B cell (primary cell): ENCODE measurements around the gene INHBB. TPM values are rescaled to one million over a fixed set of nuclear protein-coding genes. Genes with fewer than 3 reads are reported as not detected.

Experiments used
- ATAC-seq: fragments of 200-7000 bp; cut with Tn5 transposase; one replicate; pipeline ENCODE4 v1.10.0; 2021; ENCODE audit warnings: low read depth, mild to moderate bottlenecking, moderate number of reproducible peaks, moderate library complexity
- CTCF ChIA-PET: fragments of 350-600 bp; sonication (Branson Sonifier 250); formaldehyde crosslinking; loops from one replicate; lab custom pipeline; 2021; ENCODE audit warnings: antibody characterized with exemption, inconsistent platforms; lab: Charles Lee
- POLR2A ChIA-PET: fragments of 350-600 bp; sonication (Branson Sonifier 250); formaldehyde crosslinking; loops from one replicate; lab custom pipeline; 2021; ENCODE audit warnings: antibody characterized with exemption; lab: Charles Lee
- DNase-seq: peaks from one replicate; pipeline ENCODE4 v3.0.0; 2013
- H2AFZ ChIP-seq: 2 replicates; pipeline ENCODE4 v1.6.1; 2012; ENCODE audit warnings: mild to moderate bottlenecking, low read depth, low read length; ENCODE audit not compliant: insufficient read depth, poor library complexity, severe bottlenecking
- H3K27ac ChIP-seq, 2 donors: 1 replicate in 1 of 2; 2 replicates in 1 of 2; pipeline ENCODE4 v1.5.1; 2012 to 2013; ENCODE audit warnings: low read length in 2 of 2, mild to moderate bottlenecking in 2 of 2, moderate library complexity in 1 of 2
- H3K27me3 ChIP-seq, 4 experiments: fragments of 200-600 bp in 1 of 4; sonication (generic) in 1 of 4; replicated peaks in 1 of 4; 1 replicate in 2 of 4; 2 replicates in 2 of 4; pipeline versions ENCODE4 v1.6.1 to v1.7.0; 2013 to 2016; ENCODE audit warnings: low read length in 3 of 4, mild to moderate bottlenecking in 2 of 4, mixed read lengths in 1 of 4, moderate library complexity in 1 of 4; ENCODE audit not compliant: insufficient read depth in 4 of 4, control insufficient read depth in 3 of 4; ENCODE audit errors: control extremely low read depth in 1 of 4
- H3K36me3 ChIP-seq, 2 experiments: replicated peaks in 1 of 2; 1 replicate in 1 of 2; 2 replicates in 1 of 2; pipeline versions ENCODE4 v1.6.1 to v1.7.1; 2013; ENCODE audit warnings: low read length in 1 of 2; ENCODE audit not compliant: insufficient read depth in 2 of 2, control insufficient read depth in 1 of 2; ENCODE audit errors: control extremely low read depth in 1 of 2, extremely low read depth in 1 of 2
- H3K4me1 ChIP-seq, 2 donors: fragments of 200-600 bp in 1 of 2; sonication (generic) in 1 of 2; 1 replicate in 1 of 2; 2 replicates in 1 of 2; pipeline versions ENCODE4 v1.5.1 to v1.6.1; 2013 to 2017; ENCODE audit warnings: low read length in 2 of 2; ENCODE audit not compliant: control insufficient read depth in 2 of 2, insufficient read depth in 2 of 2
- H3K4me2 ChIP-seq: replicated peaks from 2 replicates; pipeline ENCODE3; 2012; ENCODE audit warnings: mild to moderate bottlenecking, low read depth, low read length; ENCODE audit not compliant: poor library complexity, severe bottlenecking
- H3K4me3 ChIP-seq, 5 experiments: fragments of 200-600 bp in 1 of 5; sonication (generic) in 1 of 5; 1 replicate in 3 of 5; 2 replicates in 2 of 5; pipeline versions ENCODE4 v1.5.1 to v1.7.0; 2011 to 2016; ENCODE audit warnings: low read length in 4 of 5, mild to moderate bottlenecking in 4 of 5, low read depth in 2 of 5, control low read depth in 1 of 5, moderate library complexity in 1 of 5; ENCODE audit not compliant: insufficient read depth in 1 of 5; ENCODE audit errors: control extremely low read depth in 1 of 5, extremely low read depth in 1 of 5
- H3K79me2 ChIP-seq: fragments of 200-600 bp; sonication (generic); one replicate; pipeline ENCODE4 v1.6.0; 2016; ENCODE audit warnings: low read length; ENCODE audit not compliant: control insufficient read depth, insufficient read depth
- H3K9ac ChIP-seq: fragments of 200-600 bp; sonication (generic); 2 replicates; pipeline ENCODE4 v1.6.1; 2017; ENCODE audit warnings: mild to moderate bottlenecking, low read length, moderate library complexity
- H3K9me3 ChIP-seq, 3 donors: one replicate each; pipeline versions ENCODE4 v1.6.1 to v1.7.1; 2013; ENCODE audit warnings: low read length in 2 of 3; ENCODE audit not compliant: control insufficient read depth in 2 of 3, insufficient read depth in 1 of 3; ENCODE audit errors: control extremely low read depth in 1 of 3
- H4K20me1 ChIP-seq: 2 replicates; pipeline ENCODE4 v1.6.0; 2012; ENCODE audit warnings: mild to moderate bottlenecking, low read length; ENCODE audit not compliant: insufficient read depth, control insufficient read depth, poor library complexity, severe bottlenecking
- H3K27ac Mint-ChIP-seq: one replicate; pipeline ENCODE4 v1.8.0; 2021; ENCODE audit warnings: mixed read lengths
- H3K27me3 Mint-ChIP-seq: one replicate; pipeline ENCODE4 v1.8.0; 2021; ENCODE audit warnings: mixed read lengths
- H3K4me1 Mint-ChIP-seq: one replicate; pipeline ENCODE4 v1.8.0; 2021; ENCODE audit warnings: mixed read lengths
- H3K4me3 Mint-ChIP-seq: one replicate; pipeline ENCODE4 v1.8.0; 2021; ENCODE audit warnings: mixed read lengths
- H3K9me3 Mint-ChIP-seq: one replicate; pipeline ENCODE4 v1.8.0; 2022; ENCODE audit warnings: mixed read lengths; ENCODE audit not compliant: insufficient read depth
- EZH2 ChIP-seq: IDR thresholded peaks from 2 replicates; pipeline ENCODE4 v1.6.1; 2012; ENCODE audit warnings: borderline replicate concordance, low read depth, mild to moderate bottlenecking, moderate library complexity, low read length; ENCODE audit not compliant: insufficient read depth, poor library complexity, severe bottlenecking
- WGBS: methylation state at CpG from one replicate; pipeline ENCODE4 v1.1.5; 2013; ENCODE audit warnings: missing lambda C conversion rate; ENCODE audit not compliant: insufficient coverage; 5-methylcytosine and 5-hydroxymethylcytosine counted together
- intact Hi-C: fragments of 100-400 bp; cut with micrococcal nuclease; formaldehyde crosslinking; loops from one replicate; pipeline ENCODE4 v1.10.0; 2022
- polyA plus RNA-seq: library from polyadenylated mRNA; depleted of rRNA; stranded (reverse); fragments of >200 nt; gene quantifications from 2 replicates; pipeline ENCODE4 v1.2.3, GENCODE V29; 2012
- total RNA-seq, 2 donors: library from RNA; stranded (reverse); fragments of 120-200 nt in 1 of 2; gene quantifications; 1 replicate in 1 of 2; 2 replicates in 1 of 2; pipeline versions ENCODE4 v1.2.3 to v1.2.4, GENCODE V29; 2013 to 2022
- TF ChIP-seq, protein P1 (sequence below): fragments of 200-600 bp; IDR thresholded peaks from one replicate; pipeline ENCODE4 v1.8.0; 2022; ENCODE audit warnings: antibody characterized with exemption, mild to moderate bottlenecking

The INHBB gene
- total and polyA plus RNA-seq, 2 donors (not counting 1 experiment from before 2014, with no cell fraction given): 0.03 TPM; not detected in 1

DNA sequence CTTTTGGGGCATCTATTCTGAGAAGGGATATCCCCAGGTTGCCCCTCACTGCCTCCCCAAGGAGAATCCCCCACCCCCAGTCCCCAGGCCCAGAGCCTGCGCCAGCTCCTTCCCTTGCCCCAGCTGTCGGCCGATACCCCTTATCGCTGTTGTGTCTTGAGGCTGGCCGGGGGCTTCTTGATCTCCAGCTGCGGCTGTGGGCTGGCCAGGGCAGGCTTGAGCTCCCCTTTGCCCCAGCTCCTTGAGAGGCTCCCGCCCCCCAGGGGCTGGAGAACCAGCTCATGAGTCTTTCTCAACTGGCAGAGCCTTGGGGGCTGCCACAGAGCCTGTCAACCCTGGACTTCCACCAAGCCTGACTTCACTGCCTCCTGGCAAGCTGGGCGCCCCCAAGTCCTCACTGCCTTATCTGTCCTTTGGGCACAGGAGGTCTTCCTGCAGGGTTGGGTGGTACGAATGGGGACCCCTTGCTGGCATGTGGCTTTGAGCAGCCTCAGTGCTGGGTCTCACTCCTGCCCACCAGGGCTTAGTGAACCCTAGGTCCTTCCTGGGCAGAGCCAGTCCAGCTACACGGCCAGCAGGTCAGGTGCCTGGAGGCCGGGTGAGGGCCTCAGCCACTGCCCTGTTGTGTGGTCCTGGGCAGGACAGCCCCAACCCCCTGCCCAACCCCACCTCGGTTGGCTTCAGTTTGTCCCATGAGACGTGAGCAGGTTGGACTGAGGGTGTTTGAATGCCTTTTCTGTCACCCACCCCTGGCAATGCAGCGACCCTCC, 29.5 kb downstream of the INHBB start:
- Histone ChIP-seq H3K27ac (no peak overlapping the region), H2AFZ (no peak overlapping the region), H3K36me3 (no peaks in the 10 kb centered on the region), H3K4me3 (no peak overlapping the region), H4K20me1 (no peaks in the 10 kb centered on the region), H3K9ac (no peak overlapping the region), H3K79me2 (no peaks in the 10 kb centered on the region), H3K4me2 (no peak overlapping the region), H3K27me3 (no peaks in the 10 kb centered on the region), H3K4me1 (no peaks in the 10 kb centered on the region), H3K9me3 (no peaks in the 10 kb centered on the region)
- WGBS: 86% methylated on average over 12 of the region's 14 CpGs
- ATAC-seq (no peak), DNase-seq (no peak)
- Mint-ChIP-seq H3K9me3 (no peaks in the 10 kb centered on the region), H3K27ac (no peak overlapping the region), H3K4me3 (no peak overlapping the region), H3K27me3 (peaks cover 8% of the 10 kb centered on the region), H3K4me1 (no peaks in the 10 kb centered on the region)
- intact Hi-C loops: no loop called here
- POLR2A ChIA-PET: no interaction called here
- no peak for TF ChIP-seq EZH2
- TF ChIP-seq, protein P1, sequence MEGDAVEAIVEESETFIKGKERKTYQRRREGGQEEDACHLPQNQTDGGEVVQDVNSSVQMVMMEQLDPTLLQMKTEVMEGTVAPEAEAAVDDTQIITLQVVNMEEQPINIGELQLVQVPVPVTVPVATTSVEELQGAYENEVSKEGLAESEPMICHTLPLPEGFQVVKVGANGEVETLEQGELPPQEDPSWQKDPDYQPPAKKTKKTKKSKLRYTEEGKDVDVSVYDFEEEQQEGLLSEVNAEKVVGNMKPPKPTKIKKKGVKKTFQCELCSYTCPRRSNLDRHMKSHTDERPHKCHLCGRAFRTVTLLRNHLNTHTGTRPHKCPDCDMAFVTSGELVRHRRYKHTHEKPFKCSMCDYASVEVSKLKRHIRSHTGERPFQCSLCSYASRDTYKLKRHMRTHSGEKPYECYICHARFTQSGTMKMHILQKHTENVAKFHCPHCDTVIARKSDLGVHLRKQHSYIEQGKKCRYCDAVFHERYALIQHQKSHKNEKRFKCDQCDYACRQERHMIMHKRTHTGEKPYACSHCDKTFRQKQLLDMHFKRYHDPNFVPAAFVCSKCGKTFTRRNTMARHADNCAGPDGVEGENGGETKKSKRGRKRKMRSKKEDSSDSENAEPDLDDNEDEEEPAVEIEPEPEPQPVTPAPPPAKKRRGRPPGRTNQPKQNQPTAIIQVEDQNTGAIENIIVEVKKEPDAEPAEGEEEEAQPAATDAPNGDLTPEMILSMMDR: no peak
- CTCF ChIA-PET: no interaction called here

DNA sequence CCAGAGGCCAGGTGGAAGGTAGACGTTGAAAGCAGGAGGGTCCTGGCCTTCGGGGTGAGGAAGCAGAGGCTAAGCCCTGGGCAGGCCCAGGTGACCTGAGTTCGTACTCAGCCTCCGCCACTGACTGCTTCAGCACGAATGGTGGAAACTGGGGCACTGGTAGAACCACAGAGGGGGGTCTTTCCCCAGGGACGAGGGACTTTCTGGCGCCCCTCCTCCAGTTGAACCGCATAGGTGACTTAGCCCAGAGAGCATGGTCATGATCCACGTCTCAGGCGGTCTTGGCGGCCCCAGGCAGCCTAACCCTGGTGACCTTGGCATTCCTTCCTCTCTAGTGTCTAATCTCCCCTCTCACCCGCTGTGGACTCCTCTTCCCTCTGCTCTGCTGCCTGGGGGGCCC, 30.2 kb downstream of the INHBB start:
- 85% methylated on average over 12 of the region's 12 CpGs for WGBS
- Histone ChIP-seq H3K79me2 (no peaks in the 10 kb centered on the region), H2AFZ (no peak overlapping the region), H4K20me1 (no peaks in the 10 kb centered on the region), H3K27me3 (no peaks in the 10 kb centered on the region), H3K27ac (no peak overlapping the region), H3K9ac (no peak overlapping the region), H3K4me1 (no peaks in the 10 kb centered on the region), H3K4me3 (no peak overlapping the region), H3K4me2 (no peak overlapping the region), H3K36me3 (no peaks in the 10 kb centered on the region), H3K9me3 (no peaks in the 10 kb centered on the region)
- CTCF ChIA-PET: no interaction called here
- no peak overlapping the region for H3K27ac Mint-ChIP-seq
- DNase-seq: no peak
- POLR2A ChIA-PET: no interaction called here
- TF ChIP-seq, protein P1: no peak
- no peak for TF ChIP-seq EZH2
- H3K4me1 Mint-ChIP-seq: no peaks in the 10 kb centered on the region
- peaks cover 12% of the 10 kb centered on the region for H3K27me3 Mint-ChIP-seq
- H3K9me3 Mint-ChIP-seq: no peaks in the 10 kb centered on the region
- intact Hi-C loops: no loop called here
- no peak overlapping the region for H3K4me3 Mint-ChIP-seq
- no peak for ATAC-seq
